ENCODE data around the gene TRIM72.
A peak's percentile ranks its signal among the peaks of the same experiment; 100 is the strongest.

Gene TRIM72

DNA sequence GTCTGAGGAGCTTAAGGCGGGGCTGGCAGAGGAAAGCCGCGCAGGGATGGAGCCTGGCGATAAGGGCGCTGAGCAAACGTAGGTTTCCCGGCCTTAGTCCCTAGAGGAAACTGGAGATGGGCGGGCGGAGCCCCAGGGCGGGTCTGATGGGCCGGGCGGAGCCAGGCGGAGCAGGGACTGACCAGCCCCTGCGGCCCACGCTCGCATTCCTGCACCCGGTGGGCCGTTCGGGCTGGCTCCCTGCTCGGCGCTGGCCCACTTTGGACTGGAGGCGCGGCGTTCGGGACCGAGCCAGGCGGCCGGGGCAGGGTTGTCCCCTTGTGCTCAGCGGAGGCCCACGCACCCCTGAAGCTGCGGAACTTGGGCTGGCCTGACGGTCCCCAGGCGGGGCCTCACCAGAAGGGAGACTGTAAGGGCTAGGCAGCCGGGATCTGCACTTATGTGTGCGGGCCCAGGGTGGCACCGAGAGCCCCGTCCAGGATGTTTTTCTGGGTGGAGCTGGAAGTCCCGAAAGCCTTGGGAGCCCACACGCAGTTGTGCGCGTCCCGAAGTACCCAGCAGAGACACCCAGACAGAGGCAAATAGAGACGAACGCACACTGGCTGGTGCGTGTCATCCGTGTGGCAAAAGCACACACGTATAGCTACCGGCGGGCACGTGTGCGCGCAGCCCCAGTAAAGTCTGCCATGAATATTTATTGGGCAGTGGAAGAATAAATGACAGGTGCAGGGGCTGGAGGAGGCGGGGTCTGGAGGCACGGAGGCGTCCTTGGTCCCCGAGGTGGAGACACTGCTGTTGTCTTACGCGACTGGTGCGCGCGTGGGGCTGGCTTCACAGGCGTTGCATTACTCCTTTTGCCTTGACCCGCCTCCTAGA is 1.6 kb downstream of the TRIM72 start:
- Histone ChIP-seq H3K27me3 (ENCODE audit: insufficient read depth, low read length) (peaks cover 45% of the 10 kb centered on the region), H3K79me2 (ENCODE audit: control insufficient read depth, insufficient read depth, low read length, poor library complexity) (no peaks in the 10 kb centered on the region), H2BK5ac (ENCODE audit: low read depth, low read length, poor library complexity) (no peak overlapping the region), H4K91ac (ENCODE audit: low read depth, low read length) (no peak overlapping the region), H3K79me1 (ENCODE audit: low read length) (no peaks in the 10 kb centered on the region), H3K18ac (ENCODE audit: low read length) (no peak overlapping the region), H3K4me2 (ENCODE audit: low read length) (peak overlapping the region; percentile 62), H3K27ac (ENCODE audit: low read depth, low read length) (no peak overlapping the region), H3K36me3 (ENCODE audit: control insufficient read depth in 1 of 2, insufficient read depth in 2 of 2, low read length in 2 of 2) (no peaks in the 10 kb centered on the region), H2AFZ (ENCODE audit: insufficient read depth, low read length, poor library complexity) (no peak overlapping the region), H4K8ac (ENCODE audit: low read depth, low read length) (no peak overlapping the region), H3K14ac (ENCODE audit: low read length) (no peak overlapping the region), H2AK5ac (ENCODE audit: low read length) (no peak overlapping the region), H2BK12ac (ENCODE audit: low read length) (no peak overlapping the region), H2BK120ac (ENCODE audit: insufficient read depth, low read length, poor library complexity) (no peak overlapping the region), H3K23ac (ENCODE audit: low read length) (no peak overlapping the region), H3K9ac (ENCODE audit: low read length) (no peak overlapping the region), H3K4ac (ENCODE audit: low read depth, low read length) (no peak overlapping the region), H3K4me3 (ENCODE audit: low read depth, low read length) (peak overlapping the region; percentile 28), H3K9me3 (ENCODE audit: insufficient read depth, low read depth, low read length) (peaks cover 7% of the 10 kb centered on the region), H4K12ac (ENCODE audit: low read depth, low read length) (no peak overlapping the region), H3K4me1 (ENCODE audit: control insufficient read depth in 1 of 2, insufficient read depth in 2 of 2, low read length in 2 of 2) (peaks cover 5 to 9% of the 10 kb centered on the region in 2 experiments)
- no CpG with 5 or more reads among the region's 63 CpGs for WGBS (ENCODE audit: extremely low coverage, insufficient coverage, insufficient read length)
- peak; percentile 26 to 52 for DNase-seq

DNA sequence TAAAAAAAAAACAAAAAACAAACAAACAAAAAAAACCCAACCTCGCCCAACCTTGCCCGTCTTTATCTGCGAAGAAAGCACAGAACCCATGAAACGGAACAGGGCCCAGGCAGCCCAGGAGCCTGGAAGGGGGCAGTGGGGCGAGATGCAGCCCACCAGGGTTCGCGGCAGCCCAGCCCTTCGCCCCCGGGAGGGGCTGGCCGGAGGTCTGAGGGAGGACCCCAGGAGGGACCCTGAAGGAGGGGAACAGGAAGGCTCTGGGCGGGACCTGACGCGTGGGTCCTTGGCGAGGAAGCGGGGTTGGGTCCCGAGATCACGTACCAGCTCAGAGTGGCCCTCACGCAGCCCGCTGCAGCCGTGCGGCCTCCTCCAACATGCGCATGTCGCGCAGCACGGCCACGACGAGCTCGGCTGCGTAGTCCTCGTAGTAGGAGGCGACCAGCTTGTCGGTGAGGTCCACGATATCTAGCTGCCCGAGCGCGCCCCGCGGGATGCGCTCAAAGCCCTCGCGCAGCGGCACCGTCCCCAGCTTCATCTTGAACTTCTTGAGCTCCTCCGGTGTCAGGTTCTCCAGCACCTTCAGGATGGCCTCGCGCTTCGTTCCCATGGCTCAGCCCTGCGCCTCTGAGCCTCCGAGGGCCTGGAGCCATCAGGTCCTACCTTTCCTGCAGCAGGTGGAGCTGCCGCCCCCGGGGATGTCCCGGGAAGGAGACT is 2.7 kb downstream of the TRIM72 start, which contains the start of gene PYDC1:
PYDC1 (minus strand) TSS at position 714 of the 714 bp plus-strand sequence; CDS start at position 607, 107 bp downstream.
- Histone ChIP-seq H3K23ac (ENCODE audit: low read length) (peak within 1 kb of the TSS; percentile 67), H2BK12ac (ENCODE audit: low read length) (no peak within 1 kb of the TSS), H4K8ac (ENCODE audit: low read depth, low read length) (no peak within 1 kb of the TSS), H3K4ac (ENCODE audit: low read depth, low read length) (no peak within 1 kb of the TSS), H3K79me2 (ENCODE audit: control insufficient read depth, insufficient read depth, low read length, poor library complexity) (no peaks in the 10 kb centered on the region), H2AFZ (ENCODE audit: insufficient read depth, low read length, poor library complexity) (no peak within 1 kb of the TSS), H2BK5ac (ENCODE audit: low read depth, low read length, poor library complexity) (no peak within 1 kb of the TSS), H3K79me1 (ENCODE audit: low read length) (no peaks in the 10 kb centered on the region), H4K12ac (ENCODE audit: low read depth, low read length) (no peak within 1 kb of the TSS), H3K27me3 (ENCODE audit: insufficient read depth, low read length) (peaks cover 45% of the 10 kb centered on the region), H3K9ac (ENCODE audit: low read length) (no peak within 1 kb of the TSS), H3K4me1 (ENCODE audit: control insufficient read depth in 1 of 2, insufficient read depth in 2 of 2, low read length in 2 of 2) (peaks cover 5 to 9% of the 10 kb centered on the region in 2 experiments), H2BK120ac (ENCODE audit: insufficient read depth, low read length, poor library complexity) (no peak within 1 kb of the TSS), H3K18ac (ENCODE audit: low read length) (no peak within 1 kb of the TSS), H4K91ac (ENCODE audit: low read depth, low read length) (no peak within 1 kb of the TSS), H3K27ac (ENCODE audit: low read depth, low read length) (no peak within 1 kb of the TSS), H3K4me2 (ENCODE audit: low read length) (no peak within 1 kb of the TSS), H3K14ac (ENCODE audit: low read length) (no peak within 1 kb of the TSS), H3K4me3 (ENCODE audit: low read depth, low read length) (peak within 1 kb of the TSS; percentile 14), H2AK5ac (ENCODE audit: low read length) (no peak within 1 kb of the TSS), H3K9me3 (ENCODE audit: insufficient read depth, low read depth, low read length) (peaks cover 7% of the 10 kb centered on the region), H3K36me3 (ENCODE audit: control insufficient read depth in 1 of 2, insufficient read depth in 2 of 2, low read length in 2 of 2) (no peaks in the 10 kb centered on the region)
- no peak for DNase-seq
- WGBS (ENCODE audit: extremely low coverage, insufficient coverage, insufficient read length) = no CpG with 5 or more reads among the region's 52 CpGs

DNA sequence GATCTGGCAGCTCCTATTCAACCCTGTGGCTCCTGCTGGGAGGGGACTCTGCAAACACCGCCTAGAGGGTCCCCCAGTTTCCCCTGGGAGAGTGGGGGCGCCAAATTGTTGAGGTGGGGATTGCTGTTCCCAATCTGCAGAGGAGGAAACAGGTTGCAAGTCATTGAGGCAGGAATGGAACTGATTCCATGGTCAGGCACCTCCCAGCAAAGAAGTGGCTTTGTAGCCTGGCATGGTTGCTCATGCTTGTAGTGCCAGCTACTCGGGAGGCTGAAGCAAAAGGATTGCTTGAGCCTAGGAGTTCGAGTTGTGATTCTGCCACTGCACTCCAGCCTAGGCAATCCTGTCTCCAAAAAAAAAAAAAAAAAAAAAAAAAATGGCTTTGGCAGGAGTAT is 3.2 kb downstream of the TRIM72 start:
- H3K14ac ChIP-seq (ENCODE audit: low read length) = no peak overlapping the region
- no CpG with 5 or more reads among the region's 4 CpGs for WGBS (ENCODE audit: extremely low coverage, insufficient coverage, insufficient read length)
- H2BK12ac ChIP-seq (ENCODE audit: low read length) = no peak overlapping the region
- no peak overlapping the region for H2BK5ac ChIP-seq (ENCODE audit: low read depth, low read length, poor library complexity)
- H3K23ac ChIP-seq (ENCODE audit: low read length) = peak overlapping the region; percentile 67
- no peak overlapping the region for H2BK120ac ChIP-seq (ENCODE audit: insufficient read depth, low read length, poor library complexity)
- no peak overlapping the region for H3K27ac ChIP-seq (ENCODE audit: low read depth, low read length)
- H4K91ac ChIP-seq (ENCODE audit: low read depth, low read length) = no peak overlapping the region
- no peaks in the 10 kb centered on the region for H3K36me3 ChIP-seq (ENCODE audit: control insufficient read depth in 1 of 2, insufficient read depth in 2 of 2, low read length in 2 of 2)
- peaks cover 45% of the 10 kb centered on the region for H3K27me3 ChIP-seq (ENCODE audit: insufficient read depth, low read length)
- no peak overlapping the region for H3K9ac ChIP-seq (ENCODE audit: low read length)
- peaks cover 5 to 9% of the 10 kb centered on the region in 2 experiments for H3K4me1 ChIP-seq (ENCODE audit: control insufficient read depth in 1 of 2, insufficient read depth in 2 of 2, low read length in 2 of 2)
- H3K4me3 ChIP-seq (ENCODE audit: low read depth, low read length) = peak overlapping the region; percentile 14
- no peaks in the 10 kb centered on the region for H3K79me1 ChIP-seq (ENCODE audit: low read length)
- H2AK5ac ChIP-seq (ENCODE audit: low read length) = no peak overlapping the region
- no peak overlapping the region for H4K8ac ChIP-seq (ENCODE audit: low read depth, low read length)
- H4K12ac ChIP-seq (ENCODE audit: low read depth, low read length) = no peak overlapping the region
- no peak overlapping the region for H3K18ac ChIP-seq (ENCODE audit: low read length)
- H3K4me2 ChIP-seq (ENCODE audit: low read length) = no peak overlapping the region
- H3K4ac ChIP-seq (ENCODE audit: low read depth, low read length) = no peak overlapping the region
- no peak overlapping the region for H2AFZ ChIP-seq (ENCODE audit: insufficient read depth, low read length, poor library complexity)
- H3K79me2 ChIP-seq (ENCODE audit: control insufficient read depth, insufficient read depth, low read length, poor library complexity) = no peaks in the 10 kb centered on the region
- H3K9me3 ChIP-seq (ENCODE audit: insufficient read depth, low read depth, low read length) = peaks cover 7% of the 10 kb centered on the region
- DNase-seq = no peak

DNA sequence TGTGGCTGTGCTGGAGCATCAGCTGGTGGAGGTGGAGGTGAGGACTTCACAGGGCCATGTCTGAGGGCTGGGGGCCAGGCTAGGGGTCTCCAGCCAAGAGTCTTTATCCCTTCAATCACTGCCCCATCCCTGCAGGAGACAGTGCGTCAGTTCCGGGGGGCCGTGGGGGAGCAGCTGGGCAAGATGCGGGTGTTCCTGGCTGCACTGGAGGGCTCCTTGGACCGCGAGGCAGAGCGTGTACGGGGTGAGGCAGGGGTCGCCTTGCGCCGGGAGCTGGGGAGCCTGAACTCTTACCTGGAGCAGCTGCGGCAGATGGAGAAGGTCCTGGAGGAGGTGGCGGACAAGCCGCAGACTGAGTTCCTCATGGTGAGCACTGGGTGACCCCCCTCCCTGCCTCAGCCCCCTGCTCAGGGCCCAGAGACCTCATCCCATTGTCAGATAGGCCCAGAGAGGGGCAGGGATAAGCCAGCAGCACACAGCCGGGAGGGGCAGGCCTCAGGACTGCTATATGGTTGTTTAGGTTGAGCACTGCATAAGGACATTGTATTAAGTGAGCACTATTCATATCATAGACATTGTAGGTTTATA is 5.3 kb downstream of the TRIM72 start:
- Histone ChIP-seq H3K4me1 (ENCODE audit: control insufficient read depth in 1 of 2, insufficient read depth in 2 of 2, low read length in 2 of 2) (peaks cover 5 to 9% of the 10 kb centered on the region in 2 experiments), H3K79me2 (ENCODE audit: control insufficient read depth, insufficient read depth, low read length, poor library complexity) (no peaks in the 10 kb centered on the region), H3K9ac (ENCODE audit: low read length) (no peak overlapping the region), H2BK5ac (ENCODE audit: low read depth, low read length, poor library complexity) (no peak overlapping the region), H4K12ac (ENCODE audit: low read depth, low read length) (no peak overlapping the region), H3K27ac (ENCODE audit: low read depth, low read length) (no peak overlapping the region), H4K91ac (ENCODE audit: low read depth, low read length) (no peak overlapping the region), H2BK12ac (ENCODE audit: low read length) (no peak overlapping the region), H3K4ac (ENCODE audit: low read depth, low read length) (no peak overlapping the region), H2AK5ac (ENCODE audit: low read length) (no peak overlapping the region), H4K8ac (ENCODE audit: low read depth, low read length) (no peak overlapping the region), H3K23ac (ENCODE audit: low read length) (no peak overlapping the region), H3K27me3 (ENCODE audit: insufficient read depth, low read length) (peaks cover 35% of the 10 kb centered on the region), H2BK120ac (ENCODE audit: insufficient read depth, low read length, poor library complexity) (no peak overlapping the region), H3K14ac (ENCODE audit: low read length) (no peak overlapping the region), H3K79me1 (ENCODE audit: low read length) (no peaks in the 10 kb centered on the region), H2AFZ (ENCODE audit: insufficient read depth, low read length, poor library complexity) (no peak overlapping the region), H3K4me2 (ENCODE audit: low read length) (no peak overlapping the region), H3K36me3 (ENCODE audit: control insufficient read depth in 1 of 2, insufficient read depth in 2 of 2, low read length in 2 of 2) (no peaks in the 10 kb centered on the region), H3K4me3 (ENCODE audit: low read depth, low read length) (no peak overlapping the region), H3K18ac (ENCODE audit: low read length) (no peak overlapping the region), H3K9me3 (ENCODE audit: insufficient read depth, low read depth, low read length) (peaks cover 7% of the 10 kb centered on the region)
- no peak for DNase-seq
- WGBS (ENCODE audit: extremely low coverage, insufficient coverage, insufficient read length) = no CpG with 5 or more reads among the region's 15 CpGs

Measured in trophoblast cell (in vitro differentiated cells and primary cell).